OCI-LY1 (cell line): Measurements from ENCODE around the gene ADGRL2.

Experiments used
- EZH2 ChIP-seq: fragments of 200-600 bp; sonication (generic), shearing (Covaris generic); IDR thresholded peaks from 2 replicates; pipeline ENCODE4 v1.8.0; 2017; ENCODE audit warnings: borderline replicate concordance, mixed run types, mild to moderate bottlenecking, antibody characterized with exemption, low read length, moderate library complexity, mixed read lengths
- TF ChIP-seq, protein P1 (sequence below): fragments of 200-600 bp; sonication (generic), shearing (Covaris generic); IDR thresholded peaks from 2 replicates; pipeline ENCODE4 v1.5.1; 2017; ENCODE audit warnings: mild to moderate bottlenecking, antibody characterized with exemption, low read length, moderate library complexity, mixed read lengths

GRCh38 chr1:81899214-81899821 lies 98.6 kb downstream of the ADGRL2 start:
- TF ChIP-seq, protein P1, sequence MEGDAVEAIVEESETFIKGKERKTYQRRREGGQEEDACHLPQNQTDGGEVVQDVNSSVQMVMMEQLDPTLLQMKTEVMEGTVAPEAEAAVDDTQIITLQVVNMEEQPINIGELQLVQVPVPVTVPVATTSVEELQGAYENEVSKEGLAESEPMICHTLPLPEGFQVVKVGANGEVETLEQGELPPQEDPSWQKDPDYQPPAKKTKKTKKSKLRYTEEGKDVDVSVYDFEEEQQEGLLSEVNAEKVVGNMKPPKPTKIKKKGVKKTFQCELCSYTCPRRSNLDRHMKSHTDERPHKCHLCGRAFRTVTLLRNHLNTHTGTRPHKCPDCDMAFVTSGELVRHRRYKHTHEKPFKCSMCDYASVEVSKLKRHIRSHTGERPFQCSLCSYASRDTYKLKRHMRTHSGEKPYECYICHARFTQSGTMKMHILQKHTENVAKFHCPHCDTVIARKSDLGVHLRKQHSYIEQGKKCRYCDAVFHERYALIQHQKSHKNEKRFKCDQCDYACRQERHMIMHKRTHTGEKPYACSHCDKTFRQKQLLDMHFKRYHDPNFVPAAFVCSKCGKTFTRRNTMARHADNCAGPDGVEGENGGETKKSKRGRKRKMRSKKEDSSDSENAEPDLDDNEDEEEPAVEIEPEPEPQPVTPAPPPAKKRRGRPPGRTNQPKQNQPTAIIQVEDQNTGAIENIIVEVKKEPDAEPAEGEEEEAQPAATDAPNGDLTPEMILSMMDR, result no peak
- TF ChIP-seq EZH2, result no peak
